GM23338 (cell line): ENCODE measurements around the gene EZH2.

Experiments
- CREB1 ChIP-seq: fragments of 250-450 bp; sonication (Bioruptor Pico); IDR thresholded peaks from 2 replicates; pipeline ENCODE4 v1.5.0; 2020; ENCODE audit warnings: low read depth, mild to moderate bottlenecking, moderate library complexity
- EZH2 ChIP-seq: fragments of 200-600 bp; sonication (generic); IDR thresholded peaks from one replicate; pipeline ENCODE4 v1.8.0; 2017; ENCODE audit warnings: antibody characterized with exemption, mild to moderate bottlenecking, low read depth; ENCODE audit not compliant: unreplicated experiment
- EZH2phosphoT487 ChIP-seq: fragments of 200-600 bp; sonication (generic); IDR thresholded peaks from one replicate; pipeline ENCODE4 v1.8.1; 2018; ENCODE audit warnings: antibody characterized with exemption; ENCODE audit not compliant: unreplicated experiment
- POLR2AphosphoS5 ChIP-seq: IDR thresholded peaks from 2 replicates; pipeline ENCODE4 v1.6.1; 2016; ENCODE audit warnings: antibody characterized with exemption, low read depth
- ZNF114 ChIP-seq: fragments of 250-450 bp; sonication (Bioruptor Pico); IDR thresholded peaks from 2 replicates; pipeline ENCODE4 v1.5.0; 2020; ENCODE audit warnings: mild to moderate bottlenecking, moderate library complexity
- TF ChIP-seq, protein P1 (sequence below), 2 experiments: fragments of 200-600 bp in 1 of 2; sonication (generic) in 1 of 2; conservative IDR thresholded peaks; 2 replicates each; pipeline versions ENCODE4 v1.5.1 to v1.6.1; 2016 to 2017; ENCODE audit warnings: antibody characterized with exemption in 2 of 2, low read depth in 2 of 2, mild to moderate bottlenecking in 2 of 2, moderate library complexity in 1 of 2
- TF ChIP-seq, protein P2 (sequence below): IDR thresholded peaks from one replicate; pipeline ENCODE4 v1.6.1; 2018; ENCODE audit warnings: antibody characterized with exemption; ENCODE audit not compliant: unreplicated experiment

DNA sequence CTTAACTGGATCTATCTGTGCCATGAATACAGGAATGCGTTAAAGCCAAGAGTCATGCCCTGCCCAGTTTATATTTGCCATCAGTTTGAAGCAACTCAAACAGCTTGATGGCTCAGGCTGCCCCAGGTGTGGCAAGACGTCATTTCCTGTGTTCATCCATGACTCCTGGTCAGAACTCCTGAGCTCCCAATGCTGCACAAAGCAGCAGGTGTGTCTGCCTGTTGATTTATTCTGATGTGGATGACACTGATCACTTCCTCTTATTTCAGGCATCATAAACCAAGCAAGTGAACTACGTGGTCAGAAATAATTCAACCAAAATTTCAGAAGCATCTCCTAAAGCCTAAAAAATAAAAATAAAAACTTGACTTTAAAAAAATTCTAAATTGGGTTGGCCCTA, 68.5 kb downstream of the EZH2 start:
- TF ChIP-seq CREB1 (CRISPR knock-in tag) (no peak), EZH2 (no peak), ZNF114 (CRISPR knock-in tag) (no peak), EZH2phosphoT487 (no peak), POLR2AphosphoS5 (no peak)
- TF ChIP-seq, protein P1, sequence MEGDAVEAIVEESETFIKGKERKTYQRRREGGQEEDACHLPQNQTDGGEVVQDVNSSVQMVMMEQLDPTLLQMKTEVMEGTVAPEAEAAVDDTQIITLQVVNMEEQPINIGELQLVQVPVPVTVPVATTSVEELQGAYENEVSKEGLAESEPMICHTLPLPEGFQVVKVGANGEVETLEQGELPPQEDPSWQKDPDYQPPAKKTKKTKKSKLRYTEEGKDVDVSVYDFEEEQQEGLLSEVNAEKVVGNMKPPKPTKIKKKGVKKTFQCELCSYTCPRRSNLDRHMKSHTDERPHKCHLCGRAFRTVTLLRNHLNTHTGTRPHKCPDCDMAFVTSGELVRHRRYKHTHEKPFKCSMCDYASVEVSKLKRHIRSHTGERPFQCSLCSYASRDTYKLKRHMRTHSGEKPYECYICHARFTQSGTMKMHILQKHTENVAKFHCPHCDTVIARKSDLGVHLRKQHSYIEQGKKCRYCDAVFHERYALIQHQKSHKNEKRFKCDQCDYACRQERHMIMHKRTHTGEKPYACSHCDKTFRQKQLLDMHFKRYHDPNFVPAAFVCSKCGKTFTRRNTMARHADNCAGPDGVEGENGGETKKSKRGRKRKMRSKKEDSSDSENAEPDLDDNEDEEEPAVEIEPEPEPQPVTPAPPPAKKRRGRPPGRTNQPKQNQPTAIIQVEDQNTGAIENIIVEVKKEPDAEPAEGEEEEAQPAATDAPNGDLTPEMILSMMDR (conservative IDR thresholded peaks at IDR 0.05; ENCODE audit: low read depth in 2 of 2) = no peak
- TF ChIP-seq, protein P2, sequence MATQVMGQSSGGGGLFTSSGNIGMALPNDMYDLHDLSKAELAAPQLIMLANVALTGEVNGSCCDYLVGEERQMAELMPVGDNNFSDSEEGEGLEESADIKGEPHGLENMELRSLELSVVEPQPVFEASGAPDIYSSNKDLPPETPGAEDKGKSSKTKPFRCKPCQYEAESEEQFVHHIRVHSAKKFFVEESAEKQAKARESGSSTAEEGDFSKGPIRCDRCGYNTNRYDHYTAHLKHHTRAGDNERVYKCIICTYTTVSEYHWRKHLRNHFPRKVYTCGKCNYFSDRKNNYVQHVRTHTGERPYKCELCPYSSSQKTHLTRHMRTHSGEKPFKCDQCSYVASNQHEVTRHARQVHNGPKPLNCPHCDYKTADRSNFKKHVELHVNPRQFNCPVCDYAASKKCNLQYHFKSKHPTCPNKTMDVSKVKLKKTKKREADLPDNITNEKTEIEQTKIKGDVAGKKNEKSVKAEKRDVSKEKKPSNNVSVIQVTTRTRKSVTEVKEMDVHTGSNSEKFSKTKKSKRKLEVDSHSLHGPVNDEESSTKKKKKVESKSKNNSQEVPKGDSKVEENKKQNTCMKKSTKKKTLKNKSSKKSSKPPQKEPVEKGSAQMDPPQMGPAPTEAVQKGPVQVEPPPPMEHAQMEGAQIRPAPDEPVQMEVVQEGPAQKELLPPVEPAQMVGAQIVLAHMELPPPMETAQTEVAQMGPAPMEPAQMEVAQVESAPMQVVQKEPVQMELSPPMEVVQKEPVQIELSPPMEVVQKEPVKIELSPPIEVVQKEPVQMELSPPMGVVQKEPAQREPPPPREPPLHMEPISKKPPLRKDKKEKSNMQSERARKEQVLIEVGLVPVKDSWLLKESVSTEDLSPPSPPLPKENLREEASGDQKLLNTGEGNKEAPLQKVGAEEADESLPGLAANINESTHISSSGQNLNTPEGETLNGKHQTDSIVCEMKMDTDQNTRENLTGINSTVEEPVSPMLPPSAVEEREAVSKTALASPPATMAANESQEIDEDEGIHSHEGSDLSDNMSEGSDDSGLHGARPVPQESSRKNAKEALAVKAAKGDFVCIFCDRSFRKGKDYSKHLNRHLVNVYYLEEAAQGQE = no peak
